ENCODE results near the gene PPP4C.

DNA sequence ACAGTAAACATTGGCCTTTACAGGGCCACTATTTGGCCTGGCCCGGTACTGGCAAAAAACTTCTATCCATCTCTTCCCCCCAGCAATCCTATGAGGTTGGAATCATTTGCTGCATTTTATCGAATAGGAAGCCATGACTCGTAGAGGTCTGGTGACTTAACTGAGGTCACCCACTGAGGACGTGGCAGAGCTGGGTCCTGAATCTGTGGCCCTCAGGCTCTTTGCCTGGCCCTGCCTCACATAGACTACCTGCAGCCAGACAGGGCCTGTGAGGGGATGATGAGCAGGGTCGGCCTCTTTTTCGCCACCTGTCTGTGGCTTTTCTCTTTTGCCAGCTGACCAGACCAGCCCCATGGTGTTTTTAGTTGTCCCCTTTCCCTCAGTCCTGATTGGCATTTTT, 1.9 kb downstream of the PPP4C start:
- TF ChIP-seq, protein P1, sequence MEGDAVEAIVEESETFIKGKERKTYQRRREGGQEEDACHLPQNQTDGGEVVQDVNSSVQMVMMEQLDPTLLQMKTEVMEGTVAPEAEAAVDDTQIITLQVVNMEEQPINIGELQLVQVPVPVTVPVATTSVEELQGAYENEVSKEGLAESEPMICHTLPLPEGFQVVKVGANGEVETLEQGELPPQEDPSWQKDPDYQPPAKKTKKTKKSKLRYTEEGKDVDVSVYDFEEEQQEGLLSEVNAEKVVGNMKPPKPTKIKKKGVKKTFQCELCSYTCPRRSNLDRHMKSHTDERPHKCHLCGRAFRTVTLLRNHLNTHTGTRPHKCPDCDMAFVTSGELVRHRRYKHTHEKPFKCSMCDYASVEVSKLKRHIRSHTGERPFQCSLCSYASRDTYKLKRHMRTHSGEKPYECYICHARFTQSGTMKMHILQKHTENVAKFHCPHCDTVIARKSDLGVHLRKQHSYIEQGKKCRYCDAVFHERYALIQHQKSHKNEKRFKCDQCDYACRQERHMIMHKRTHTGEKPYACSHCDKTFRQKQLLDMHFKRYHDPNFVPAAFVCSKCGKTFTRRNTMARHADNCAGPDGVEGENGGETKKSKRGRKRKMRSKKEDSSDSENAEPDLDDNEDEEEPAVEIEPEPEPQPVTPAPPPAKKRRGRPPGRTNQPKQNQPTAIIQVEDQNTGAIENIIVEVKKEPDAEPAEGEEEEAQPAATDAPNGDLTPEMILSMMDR (IDR thresholded peaks at IDR 0.05) = no peak
- TF ChIP-seq POLR2A (IDR thresholded peaks at IDR 0.05) (no peak), EP300 (IDR thresholded peaks at IDR 0.05) (no peak)

All from gastroesophageal sphincter (tissue), 3 donors.